Measurements from ENCODE around the gene IKBIP. TPM values are rescaled to one million over a fixed set of nuclear protein-coding genes. Genes with fewer than 3 reads are reported as not detected.
A peak's percentile ranks its signal among the peaks of the same experiment; 100 is the strongest.

The IKBIP gene
- total RNA-seq, 4 donors from 2014 or later, result 0.40 to 6.8 (median 3.0) TPM; not detected in 1

GRCh38 chr12:98653866-98654493, 9.4 kb upstream of the IKBIP start:
- Histone ChIP-seq H3K9me3 (no peaks in the 10 kb centered on the region), H3K27ac (no peak overlapping the region), H3K4me3 (no peak overlapping the region), H3K4me1 (no peaks in the 10 kb centered on the region), H3K36me3 (peaks cover 0 to 34% (median 5%) of the 10 kb centered on the region in 4 donors), H3K27me3 (no peaks in the 10 kb centered on the region)
- intact Hi-C loops (cut with DNase I; ENCODE audit: low total_unique reads), result loop anchor here (5.0 kb wide), 1 partner anchor 87 kb away; no protein-coding TSS in a partner anchor
- TF ChIP-seq, protein P1, sequence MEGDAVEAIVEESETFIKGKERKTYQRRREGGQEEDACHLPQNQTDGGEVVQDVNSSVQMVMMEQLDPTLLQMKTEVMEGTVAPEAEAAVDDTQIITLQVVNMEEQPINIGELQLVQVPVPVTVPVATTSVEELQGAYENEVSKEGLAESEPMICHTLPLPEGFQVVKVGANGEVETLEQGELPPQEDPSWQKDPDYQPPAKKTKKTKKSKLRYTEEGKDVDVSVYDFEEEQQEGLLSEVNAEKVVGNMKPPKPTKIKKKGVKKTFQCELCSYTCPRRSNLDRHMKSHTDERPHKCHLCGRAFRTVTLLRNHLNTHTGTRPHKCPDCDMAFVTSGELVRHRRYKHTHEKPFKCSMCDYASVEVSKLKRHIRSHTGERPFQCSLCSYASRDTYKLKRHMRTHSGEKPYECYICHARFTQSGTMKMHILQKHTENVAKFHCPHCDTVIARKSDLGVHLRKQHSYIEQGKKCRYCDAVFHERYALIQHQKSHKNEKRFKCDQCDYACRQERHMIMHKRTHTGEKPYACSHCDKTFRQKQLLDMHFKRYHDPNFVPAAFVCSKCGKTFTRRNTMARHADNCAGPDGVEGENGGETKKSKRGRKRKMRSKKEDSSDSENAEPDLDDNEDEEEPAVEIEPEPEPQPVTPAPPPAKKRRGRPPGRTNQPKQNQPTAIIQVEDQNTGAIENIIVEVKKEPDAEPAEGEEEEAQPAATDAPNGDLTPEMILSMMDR (IDR thresholded peaks at IDR 0.05), result peak; percentile 45 to 64 (median 56)
- no peak for TF ChIP-seq POLR2A (IDR thresholded peaks at IDR 0.05)
- in situ Hi-C loops (cut with MboI; ENCODE audit: low pct_ligation_motif_present in 1 of 4, low pct_unique_long_range_greater_than_20kb in 1 of 4, low sequenced_read_pairs in 3 of 4), result loop anchor here in 3 of 4 donors (5.0 to 25.0 kb wide), 3 partner anchors 87 to 92 kb away; no protein-coding TSS in a partner anchor
- no peak for DNase-seq
- WGBS, 2 donors (ENCODE audit: low coverage in 1 of 2), result 91 to 92% methylated on average over 1 of the region's 1 CpG

GRCh38 chr12:98651328-98651727, 6.7 kb upstream of the IKBIP start:
- H3K36me3 ChIP-seq, result peaks cover 0 to 36% (median 4%) of the 10 kb centered on the region in 4 donors
- no peak overlapping the region for H3K27ac ChIP-seq
- no peak for DNase-seq
- intact Hi-C loops (cut with DNase I; ENCODE audit: low total_unique reads), result loop anchor here (5.0 kb wide), 1 partner anchor 84 kb away; no protein-coding TSS in a partner anchor
- in situ Hi-C loops (cut with MboI; ENCODE audit: low pct_ligation_motif_present in 1 of 4, low pct_unique_long_range_greater_than_20kb in 1 of 4, low sequenced_read_pairs in 3 of 4), result loop anchor here in 3 of 4 donors (5.0 to 25.0 kb wide), 3 partner anchors 84 to 89 kb away; no protein-coding TSS in a partner anchor
- TF ChIP-seq, protein P1 (IDR thresholded peaks at IDR 0.05), result no peak
- TF ChIP-seq EP300 (IDR thresholded peaks at IDR 0.05; ENCODE audit: low read depth) (no peak), POLR2A (IDR thresholded peaks at IDR 0.05) (no peak), POLR2AphosphoS5 (IDR thresholded peaks at IDR 0.05) (no peak)
- no peak overlapping the region for H3K4me3 ChIP-seq
- H3K4me1 ChIP-seq, result peaks cover 0 to 11% (median 3%) of the 10 kb centered on the region in 4 donors
- H3K27me3 ChIP-seq, result no peaks in the 10 kb centered on the region
- no peaks in the 10 kb centered on the region for H3K9me3 ChIP-seq

GRCh38 chr12:98646294-98647090, 1.9 kb upstream of the IKBIP start:
- DNase-seq, result no peak
- Histone ChIP-seq H3K27me3 (no peaks in the 10 kb centered on the region), H3K36me3 (peaks cover 0 to 24% (median 4%) of the 10 kb centered on the region in 4 donors), H3K27ac (peak overlapping the region; percentile 89 to 98 (median 96)), H3K4me3 (peak overlapping the region; percentile 83 to 99 (median 90)), H3K4me1 (peaks cover 0 to 29% (median 9%) of the 10 kb centered on the region in 4 donors), H3K9me3 (no peaks in the 10 kb centered on the region)
- 5 to 7% methylated on average over 8 of the region's 8 CpGs for WGBS, 2 donors (ENCODE audit: low coverage in 1 of 2)
- intact Hi-C loops (cut with DNase I; ENCODE audit: low total_unique reads), result loop anchor here (10.0 kb wide), 1 partner anchor 52 kb away; the partner anchor contains the start of gene SLC25A3
- in situ Hi-C loops (cut with MboI; ENCODE audit: low pct_ligation_motif_present in 1 of 4, low pct_unique_long_range_greater_than_20kb in 1 of 4, low sequenced_read_pairs in 3 of 4), result loop anchor here in 1 of 4 donors (10.0 kb wide), 1 partner anchor 52 kb away; the partner anchor contains the start of gene SLC25A3
- no peak for TF ChIP-seq POLR2A (IDR thresholded peaks at IDR 0.05)
- TF ChIP-seq EP300 (IDR thresholded peaks at IDR 0.05; ENCODE audit: low read depth), result no peak
- TF ChIP-seq, protein P1 (IDR thresholded peaks at IDR 0.05), result peak in 2 of 5 experiments; percentile 17 to 18
- TF ChIP-seq POLR2AphosphoS5 (IDR thresholded peaks at IDR 0.05), result no peak

DNA sequence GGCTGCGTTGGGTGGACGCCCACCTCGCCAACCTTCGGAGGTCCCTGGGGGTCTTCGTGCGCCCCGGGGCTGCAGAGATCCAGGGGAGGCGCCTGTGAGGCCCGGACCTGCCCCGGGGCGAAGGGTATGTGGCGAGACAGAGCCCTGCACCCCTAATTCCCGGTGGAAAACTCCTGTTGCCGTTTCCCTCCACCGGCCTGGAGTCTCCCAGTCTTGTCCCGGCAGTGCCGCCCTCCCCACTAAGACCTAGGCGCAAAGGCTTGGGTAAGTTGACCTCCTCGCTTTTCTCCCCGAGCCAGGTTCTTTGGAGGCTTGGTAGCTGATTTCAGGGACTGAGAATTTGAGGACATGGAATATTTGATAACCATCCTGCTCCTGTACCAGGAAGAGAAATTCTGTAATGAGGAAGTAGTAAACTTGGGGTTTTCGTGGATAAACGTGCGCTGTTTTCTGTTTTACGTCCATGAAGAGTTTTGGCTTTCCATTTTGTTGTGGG, 1.0 kb upstream of the IKBIP start:
- intact Hi-C loops (cut with DNase I; ENCODE audit: low total_unique reads) (loop anchor here (10.0 kb wide), 1 partner anchor 51 kb away; the partner anchor contains the start of gene SLC25A3), in situ Hi-C loops (cut with MboI; ENCODE audit: low pct_ligation_motif_present in 1 of 4, low pct_unique_long_range_greater_than_20kb in 1 of 4, low sequenced_read_pairs in 3 of 4) (loop anchor here in 1 of 4 donors (10.0 kb wide), 1 partner anchor 51 kb away; the partner anchor contains the start of gene SLC25A3)
- peak; percentile 33 for DNase-seq
- Histone ChIP-seq H3K4me3 (peak overlapping the region; percentile 83 to 99 (median 90)), H3K27me3 (no peaks in the 10 kb centered on the region), H3K9me3 (no peaks in the 10 kb centered on the region), H3K36me3 (peaks cover 0 to 22% (median 4%) of the 10 kb centered on the region in 4 donors), H3K4me1 (peaks cover 0 to 29% (median 9%) of the 10 kb centered on the region in 4 donors), H3K27ac (peak overlapping the region; percentile 89 to 98 (median 96))
- TF ChIP-seq, protein P1 (IDR thresholded peaks at IDR 0.05), result no peak
- peak in 1 of 3 donors; percentile 10 for TF ChIP-seq POLR2AphosphoS5 (IDR thresholded peaks at IDR 0.05)
- 0 to 1% methylated on average over 3 to 19 of the region's 24 CpGs for WGBS, 2 donors (ENCODE audit: low coverage in 1 of 2)

Measured in transverse colon (tissue), 4 donors.